ENCODE data around the gene GSTP1.

DNA sequence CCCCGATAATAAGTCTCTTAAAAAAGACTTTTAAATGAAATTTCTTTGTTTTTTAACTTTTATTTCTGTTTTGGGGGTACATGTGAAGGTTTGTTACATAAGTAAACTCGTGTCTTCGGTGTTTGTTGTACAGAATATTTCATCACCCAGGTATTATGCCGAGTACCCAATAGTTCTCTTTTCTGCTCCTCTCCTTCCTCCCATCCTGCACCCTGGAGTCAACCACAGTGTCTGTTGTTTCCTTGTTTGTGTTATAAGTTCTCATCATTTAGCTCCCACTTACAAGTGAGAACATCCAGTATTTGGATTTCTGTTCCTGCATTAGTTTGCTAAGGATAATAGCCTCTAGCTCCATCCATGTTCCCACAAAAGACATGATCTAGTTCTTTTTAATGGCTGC, 1.6 kb upstream of the GSTP1 start:
- TF ChIP-seq YY1 (IDR thresholded peaks at IDR 0.05; ENCODE audit: insufficient read depth, insufficient read length) (no peak), ZNF274 (IDR thresholded peaks at IDR 0.05; ENCODE audit: low read depth, low read length) (no peak), SUZ12 (IDR thresholded peaks at IDR 0.05; ENCODE audit: extremely low read depth, insufficient read depth, insufficient read length) (no peak)
